Activated T-cell treated with anti-CD3 and anti-CD28 coated beads for 48 hours (primary cell): Measurements from ENCODE around the gene MRPL36.
"Not testable (repeated sequence)": the region's sequence is repeated elsewhere in the genome, so short reads cannot be mapped to it uniquely, and the experiment has no call there.

Source experiments
- DNase-seq: peaks from one replicate; pipeline ENCODE4 v3.0.0-alpha.2; 2020; ENCODE audit warnings: low read depth

MRPL36 gene

GRCh38 chr5:1815071-1815786 lies 15.6 kb upstream of the MRPL36 start:
- no peak for DNase-seq

- DNase-seq, result no peak
These were observed 14.8 kb upstream of the MRPL36 start for GRCh38 chr5:1814183-1815020.

- no peak for DNase-seq
These were observed 11.0 kb upstream of the MRPL36 start for GRCh38 chr5:1810581-1811101.

- DNase-seq, result no peak
These were observed 9.9 kb upstream of the MRPL36 start for GRCh38 chr5:1809416-1810035.

GRCh38 chr5:1808439-1808838 lies 8.8 kb upstream of the MRPL36 start:
- no peak for DNase-seq

- no peak for DNase-seq
These were observed 8.0 kb upstream of the MRPL36 start for GRCh38 chr5:1807451-1808185.

GRCh38 chr5:1806974-1807373 lies 7.3 kb upstream of the MRPL36 start:
- no peak for DNase-seq

GRCh38 chr5:1806199-1806598 lies 6.6 kb upstream of the MRPL36 start:
- DNase-seq, result no peak

- DNase-seq, result no peak
These were observed 6.1 kb upstream of the MRPL36 start for GRCh38 chr5:1805736-1806135.

GRCh38 chr5:1805326-1805725 lies 5.7 kb upstream of the MRPL36 start:
- DNase-seq, result no peak

GRCh38 chr5:1804001-1804690 lies 4.5 kb upstream of the MRPL36 start:
- no peak for DNase-seq

- DNase-seq, result no peak
These were observed 3.6 kb upstream of the MRPL36 start for GRCh38 chr5:1803192-1803591.

- DNase-seq, result no peak
These were observed 2.3 kb upstream of the MRPL36 start for GRCh38 chr5:1801967-1802295.

- DNase-seq, result peak; percentile 76
These were observed 1.8 kb upstream of the MRPL36 start, which contains the start of gene NDUFS6 for GRCh38 chr5:1801222-1801966. NDUFS6 (plus strand) TSS chr5:1801407; CDS start chr5:1801418, 11 bp downstream.

- DNase-seq, result no peak
These were observed 1.0 kb upstream of the MRPL36 start for GRCh38 chr5:1800472-1801221.

- DNase-seq, result peak; percentile 24
These were observed 481 bp downstream of the MRPL36 start for GRCh38 chr5:1799110-1799601.

- not testable (repeated sequence) for DNase-seq
These were observed 1.0 kb downstream of the MRPL36 start for GRCh38 chr5:1798589-1798988.

- no peak for DNase-seq
These were observed 1.8 kb downstream of the MRPL36 start for GRCh38 chr5:1797855-1798254.

GRCh38 chr5:1797103-1797800 lies 2.4 kb downstream of the MRPL36 start:
- no peak for DNase-seq
